Astrocyte of the hippocampus (primary cell): ENCODE measurements around the gene SLC6A18.
"Not testable (repeated sequence)": the region's sequence is repeated elsewhere in the genome, so short reads cannot be mapped to it uniquely, and the experiment has no call there.

Experiments
- DNase-seq: peaks from one replicate; pipeline ENCODE4 v3.0.0; 2011; ENCODE audit warnings: low read depth, low spot score

SLC6A18 gene

DNA sequence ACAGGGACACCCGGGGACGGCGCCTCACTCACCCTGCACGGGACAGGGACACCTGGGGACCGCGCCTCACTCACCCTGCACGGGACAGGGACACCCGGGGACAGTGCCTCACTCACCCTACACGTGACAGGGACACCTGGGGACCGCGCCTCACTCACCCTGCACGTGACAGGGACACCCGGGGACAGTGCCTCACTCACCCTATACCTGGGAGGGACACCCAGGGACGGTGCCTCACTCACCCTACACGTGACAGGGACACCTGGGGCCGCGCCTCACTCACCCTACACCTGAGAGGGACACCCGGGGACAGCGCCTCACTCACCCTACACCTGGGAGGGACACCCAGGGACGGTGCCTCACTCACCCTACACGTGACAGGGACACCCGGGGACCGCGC, 65.8 kb downstream of the SLC6A18 start:
- DNase-seq = not testable (repeated sequence)

- DNase-seq = no peak
Observed at GRCh38 chr5:1291611-1292080, 66.5 kb downstream of the SLC6A18 start.

GRCh38 chr5:1292139-1292538, 67.0 kb downstream of the SLC6A18 start:
- DNase-seq = no peak

DNA sequence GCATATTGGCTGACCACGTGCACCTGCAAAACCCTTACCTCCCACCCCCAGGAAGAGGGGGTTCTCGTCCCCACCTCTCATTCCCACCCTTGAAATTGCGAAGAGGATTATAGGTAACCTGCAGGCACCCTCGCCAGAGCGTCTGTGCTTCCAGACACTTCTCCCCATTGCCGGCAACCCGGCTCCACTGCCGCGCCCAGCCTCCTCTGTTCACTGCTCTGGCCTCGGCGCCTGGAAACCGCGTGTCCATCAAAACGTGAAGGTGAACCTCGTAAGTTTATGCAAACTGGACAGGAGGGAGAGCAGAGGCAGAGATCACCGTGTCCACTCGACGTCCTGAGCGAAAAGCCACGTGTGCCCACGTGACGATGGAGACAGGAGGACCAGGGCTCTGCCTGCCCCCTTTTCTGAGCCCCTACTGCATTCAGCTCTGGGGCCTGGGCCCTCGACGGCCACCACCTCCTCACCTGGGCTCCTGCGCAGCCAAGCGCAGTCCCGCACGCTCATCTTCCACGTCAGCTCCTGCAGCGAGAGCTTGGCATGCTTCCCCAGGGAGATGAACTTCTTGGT, 67.8 kb downstream of the SLC6A18 start:
- no peak for DNase-seq

DNA sequence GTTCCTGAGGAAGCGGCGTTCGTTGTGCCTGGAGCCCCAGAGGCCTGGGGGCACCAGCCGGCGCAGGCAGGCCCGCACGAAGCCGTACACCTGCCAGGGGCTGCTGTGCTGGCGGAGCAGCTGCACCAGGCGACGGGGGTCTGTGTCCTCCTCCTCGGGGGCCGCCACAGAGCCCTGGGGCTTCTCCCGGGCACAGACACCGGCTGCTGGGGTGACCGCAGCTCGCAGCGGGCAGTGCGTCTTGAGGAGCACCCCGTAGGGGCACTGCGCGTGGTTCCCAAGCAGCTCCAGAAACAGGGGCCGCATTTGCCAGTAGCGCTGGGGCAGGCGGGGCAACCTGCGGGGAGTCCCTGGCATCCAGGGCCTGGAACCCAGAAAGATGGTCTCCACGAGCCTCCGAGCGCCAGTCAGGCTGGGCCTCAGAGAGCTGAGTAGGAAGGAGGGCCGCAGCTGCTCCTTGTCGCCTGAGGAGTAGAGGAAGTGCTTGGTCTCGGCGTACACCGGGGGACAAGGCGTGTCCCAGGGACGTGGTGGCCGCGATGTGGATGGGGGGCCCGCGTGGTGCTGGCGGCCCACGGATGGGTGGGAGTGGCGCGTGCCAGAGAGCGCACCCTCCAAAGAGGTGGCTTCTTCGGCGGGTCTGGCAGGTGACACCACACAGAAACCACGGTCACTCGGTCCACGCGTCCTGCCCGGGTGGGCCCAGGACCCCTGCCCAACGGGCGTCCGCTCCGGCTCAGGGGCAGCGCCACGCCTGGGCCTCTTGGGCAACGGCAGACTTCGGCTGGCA, 68.4 kb downstream of the SLC6A18 start:
- no peak for DNase-seq

DNA sequence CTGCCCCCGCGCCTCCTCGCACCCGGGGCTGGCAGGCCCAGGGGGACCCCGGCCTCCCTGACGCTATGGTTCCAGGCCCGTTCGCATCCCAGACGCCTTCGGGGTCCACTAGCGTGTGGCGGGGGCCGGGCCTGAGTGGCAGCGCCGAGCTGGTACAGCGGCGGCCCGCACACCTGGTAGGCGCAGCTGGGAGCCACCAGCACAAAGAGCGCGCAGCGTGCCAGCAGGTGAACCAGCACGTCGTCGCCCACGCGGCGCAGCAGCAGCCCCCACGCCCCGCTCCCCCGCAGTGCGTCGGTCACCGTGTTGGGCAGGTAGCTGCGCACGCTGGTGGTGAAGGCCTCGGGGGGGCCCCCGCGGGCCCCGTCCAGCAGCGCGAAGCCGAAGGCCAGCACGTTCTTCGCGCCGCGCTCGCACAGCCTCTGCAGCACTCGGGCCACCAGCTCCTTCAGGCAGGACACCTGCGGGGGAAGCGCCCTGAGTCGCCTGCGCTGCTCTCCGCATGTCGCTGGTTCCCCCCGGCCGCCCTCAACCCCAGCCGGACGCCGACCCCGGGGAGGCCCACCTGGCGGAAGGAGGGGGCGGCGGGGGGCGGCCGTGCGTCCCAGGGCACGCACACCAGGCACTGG, 69.1 kb downstream of the SLC6A18 start:
- DNase-seq = no peak

- peak; percentile 23 for DNase-seq
Observed at GRCh38 chr5:1294835-1295649, 69.9 kb downstream of the SLC6A18 start, which contains the start of gene TERT. TERT (minus strand) TSS chr5:1295068; CDS start chr5:1294989, 79 bp downstream.

GRCh38 chr5:1295650-1296037, 70.5 kb downstream of the SLC6A18 start:
- no peak for DNase-seq
